ENCODE data around the gene TRAPPC10.
"Not testable (repeated sequence)": the region's sequence is repeated elsewhere in the genome, so short reads cannot be mapped to it uniquely, and the experiment has no call there.

- TF ChIP-seq CTCF (IDR thresholded peaks at IDR 0.05 in 4 of 5, conservative IDR thresholded peaks at IDR 0.05 in 1 of 5); POLR2A (IDR thresholded peaks at IDR 0.05): not testable (repeated sequence)
These were observed 138.1 kb downstream of the TRAPPC10 start for GRCh38 chr21:44150255-44150654.
